ENCODE data around the gene ZNF444. TPM values are rescaled to one million over a fixed set of nuclear protein-coding genes. Genes with fewer than 3 reads are reported as not detected.

The ZNF444 gene
- polyA plus RNA-seq, 3 donors = 2.7 to 6.9 (median 3.5) TPM

DNA sequence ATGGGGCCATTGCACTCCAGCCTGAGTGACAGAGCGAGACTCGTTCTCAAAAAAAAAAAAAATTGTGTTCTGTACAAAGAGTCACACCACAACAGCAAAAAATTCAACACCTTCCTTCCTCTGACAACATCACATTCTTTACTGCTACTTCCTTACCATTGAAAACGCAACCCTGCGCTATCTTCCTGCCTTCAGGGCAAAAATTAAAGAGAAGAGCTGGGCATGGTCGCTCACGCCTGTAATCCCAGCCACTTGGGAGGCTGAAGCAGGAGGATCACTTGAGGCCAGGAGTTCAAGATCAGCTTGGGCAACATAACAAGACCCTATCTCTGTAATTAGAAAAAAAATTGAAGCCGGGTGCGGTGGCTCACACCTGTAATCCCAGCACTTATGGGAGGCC lies 9.4 kb upstream of the ZNF444 start:
- no peaks in the 10 kb centered on the region for H4K20me1 ChIP-seq (ENCODE audit: insufficient read depth, low read length)
- H3K9me3 ChIP-seq (replicated peaks in 1 of 2; ENCODE audit: control insufficient read depth in 1 of 2, insufficient read depth in 1 of 2, low read length in 2 of 2) = no peaks in the 10 kb centered on the region
- H3K79me2 ChIP-seq (ENCODE audit: insufficient read depth, low read length) = no peaks in the 10 kb centered on the region
- no peaks in the 10 kb centered on the region for H3K27me3 ChIP-seq (ENCODE audit: control insufficient read depth in 2 of 2, insufficient read depth in 2 of 2, low read length in 2 of 2)
- peak overlapping the region in 1 of 7 donors; percentile 77 for H3K27ac Mint-ChIP-seq
- H3K4me3 Mint-ChIP-seq = no peak overlapping the region
- TF ChIP-seq, protein P1, sequence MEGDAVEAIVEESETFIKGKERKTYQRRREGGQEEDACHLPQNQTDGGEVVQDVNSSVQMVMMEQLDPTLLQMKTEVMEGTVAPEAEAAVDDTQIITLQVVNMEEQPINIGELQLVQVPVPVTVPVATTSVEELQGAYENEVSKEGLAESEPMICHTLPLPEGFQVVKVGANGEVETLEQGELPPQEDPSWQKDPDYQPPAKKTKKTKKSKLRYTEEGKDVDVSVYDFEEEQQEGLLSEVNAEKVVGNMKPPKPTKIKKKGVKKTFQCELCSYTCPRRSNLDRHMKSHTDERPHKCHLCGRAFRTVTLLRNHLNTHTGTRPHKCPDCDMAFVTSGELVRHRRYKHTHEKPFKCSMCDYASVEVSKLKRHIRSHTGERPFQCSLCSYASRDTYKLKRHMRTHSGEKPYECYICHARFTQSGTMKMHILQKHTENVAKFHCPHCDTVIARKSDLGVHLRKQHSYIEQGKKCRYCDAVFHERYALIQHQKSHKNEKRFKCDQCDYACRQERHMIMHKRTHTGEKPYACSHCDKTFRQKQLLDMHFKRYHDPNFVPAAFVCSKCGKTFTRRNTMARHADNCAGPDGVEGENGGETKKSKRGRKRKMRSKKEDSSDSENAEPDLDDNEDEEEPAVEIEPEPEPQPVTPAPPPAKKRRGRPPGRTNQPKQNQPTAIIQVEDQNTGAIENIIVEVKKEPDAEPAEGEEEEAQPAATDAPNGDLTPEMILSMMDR (IDR thresholded peaks at IDR 0.05) = no peak
- H3K27me3 Mint-ChIP-seq (ENCODE audit: low read depth in 3 of 3) = peaks cover 0 to 5% (median 4%) of the 10 kb centered on the region in 3 donors
- H3K4me1 ChIP-seq (ENCODE audit: control insufficient read depth in 1 of 2, insufficient read depth in 2 of 2, low read length in 2 of 2) = peaks cover 0 to 4% of the 10 kb centered on the region in 2 donors
- WGBS (ENCODE audit: insufficient coverage) = 100% methylated on average over 2 of the region's 8 CpGs
- no peak overlapping the region for H3K27ac ChIP-seq (ENCODE audit: low read depth in 1 of 2, low read length in 2 of 2)
- H3K4me2 ChIP-seq (replicated peaks; ENCODE audit: extremely low read depth, low read length, poor library complexity, severe bottlenecking) = no peak overlapping the region
- H3K9me3 Mint-ChIP-seq = peaks cover 0 to 2% (median 0%) of the 10 kb centered on the region in 7 donors
- no peak overlapping the region for H3K4me3 ChIP-seq (replicated peaks in 1 of 3; ENCODE audit: low read depth in 2 of 3, low read length in 3 of 3)
- peaks cover 10% of the 10 kb centered on the region for H3K4me1 Mint-ChIP-seq
- H3K36me3 Mint-ChIP-seq = no peaks in the 10 kb centered on the region
- intact Hi-C loops (cut with micrococcal nuclease) = no loop called here
- no peak for DNase-seq
- no peaks in the 10 kb centered on the region for H3K36me3 ChIP-seq (replicated peaks in 1 of 2; ENCODE audit: control insufficient read depth in 1 of 2, insufficient read depth in 2 of 2, low read length in 2 of 2)
- H3K9ac ChIP-seq (ENCODE audit: insufficient read depth, low read length, poor library complexity, severe bottlenecking) = no peak overlapping the region
- H2AFZ ChIP-seq (ENCODE audit: insufficient read depth, low read depth, low read length, poor library complexity, severe bottlenecking) = no peak overlapping the region

DNA sequence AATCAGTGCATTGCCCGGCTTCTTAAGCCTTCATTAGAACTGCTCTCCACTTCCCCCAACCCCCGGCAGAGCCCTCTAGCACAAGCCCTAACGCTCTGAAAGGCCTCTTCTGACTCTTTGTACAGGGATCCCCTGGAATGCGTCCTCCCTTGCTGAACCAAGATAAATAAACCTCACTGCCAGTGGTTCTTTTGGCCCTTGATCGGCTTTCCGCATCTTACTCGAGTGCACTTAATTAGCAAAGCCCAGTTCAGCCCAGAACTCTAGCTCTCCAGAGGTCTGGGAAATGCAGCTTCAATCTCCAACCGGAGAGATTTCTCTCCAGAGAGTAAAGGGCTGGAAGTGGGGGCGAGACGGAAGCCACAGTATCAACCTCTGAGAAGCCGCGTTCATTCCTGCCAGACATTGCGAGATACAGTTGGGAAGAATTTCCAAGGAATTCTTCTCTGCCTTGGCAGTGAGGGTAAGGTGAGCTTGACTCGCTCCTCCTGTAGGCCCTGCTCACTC lies 8.7 kb upstream of the ZNF444 start:
- Mint-ChIP-seq H3K9me3 (peaks cover 0 to 2% (median 0%) of the 10 kb centered on the region in 7 donors), H3K4me3 (no peak overlapping the region), H3K4me1 (peaks cover 14% of the 10 kb centered on the region), H3K27me3 (ENCODE audit: low read depth in 3 of 3) (peaks cover 0 to 5% (median 4%) of the 10 kb centered on the region in 3 donors), H3K27ac (no peak overlapping the region), H3K36me3 (no peaks in the 10 kb centered on the region)
- no peaks in the 10 kb centered on the region for H3K9me3 ChIP-seq (replicated peaks in 1 of 2; ENCODE audit: control insufficient read depth in 1 of 2, insufficient read depth in 1 of 2, low read length in 2 of 2)
- H3K4me3 ChIP-seq (replicated peaks in 1 of 3; ENCODE audit: low read depth in 2 of 3, low read length in 3 of 3) = no peak overlapping the region
- H2AFZ ChIP-seq (ENCODE audit: insufficient read depth, low read depth, low read length, poor library complexity, severe bottlenecking) = no peak overlapping the region
- H3K4me1 ChIP-seq (ENCODE audit: control insufficient read depth in 1 of 2, insufficient read depth in 2 of 2, low read length in 2 of 2) = peaks cover 2 to 7% of the 10 kb centered on the region in 2 donors
- no peak overlapping the region for H3K27ac ChIP-seq (ENCODE audit: low read depth in 1 of 2, low read length in 2 of 2)
- H3K27me3 ChIP-seq (ENCODE audit: control insufficient read depth in 2 of 2, insufficient read depth in 2 of 2, low read length in 2 of 2) = no peaks in the 10 kb centered on the region
- TF ChIP-seq, protein P1 (IDR thresholded peaks at IDR 0.05) = no peak
- no peaks in the 10 kb centered on the region for H3K36me3 ChIP-seq (replicated peaks in 1 of 2; ENCODE audit: control insufficient read depth in 1 of 2, insufficient read depth in 2 of 2, low read length in 2 of 2)
- 93% methylated on average over 10 of the region's 14 CpGs for WGBS (ENCODE audit: insufficient coverage)
- no peaks in the 10 kb centered on the region for H3K79me2 ChIP-seq (ENCODE audit: insufficient read depth, low read length)
- H3K4me2 ChIP-seq (replicated peaks; ENCODE audit: extremely low read depth, low read length, poor library complexity, severe bottlenecking) = no peak overlapping the region
- no peak for DNase-seq
- intact Hi-C loops (cut with micrococcal nuclease) = no loop called here
- H4K20me1 ChIP-seq (ENCODE audit: insufficient read depth, low read length) = no peaks in the 10 kb centered on the region
- H3K9ac ChIP-seq (ENCODE audit: insufficient read depth, low read length, poor library complexity, severe bottlenecking) = no peak overlapping the region
